ENCODE data around the gene ESRRG.

The ESRRG gene

GRCh38 chr1:216702170-216702569, 21.1 kb downstream of the ESRRG start:
- DNase-seq: no peak

GRCh38 chr1:216700779-216701178, 22.4 kb downstream of the ESRRG start:
- no peak for DNase-seq

GRCh38 chr1:216691710-216692109, 31.5 kb downstream of the ESRRG start:
- no peak for DNase-seq

- DNase-seq: no peak
Measured at GRCh38 chr1:216690603-216691002, 32.6 kb downstream of the ESRRG start.

- no peak for DNase-seq
Measured at GRCh38 chr1:216688127-216688657, 35.0 kb downstream of the ESRRG start.

- no peak for DNase-seq
Measured at GRCh38 chr1:216686860-216687766, 36.1 kb downstream of the ESRRG start.

GRCh38 chr1:216682752-216683151, 40.5 kb downstream of the ESRRG start:
- DNase-seq: no peak

- no peak for DNase-seq
Measured at GRCh38 chr1:216679108-216679507, 44.1 kb downstream of the ESRRG start.

GRCh38 chr1:216670118-216670883, 52.9 kb downstream of the ESRRG start:
- no peak for DNase-seq

- DNase-seq: no peak
Measured at GRCh38 chr1:216666441-216666840, 56.8 kb downstream of the ESRRG start.

GRCh38 chr1:216665856-216666255, 57.4 kb downstream of the ESRRG start:
- DNase-seq: no peak

GRCh38 chr1:216665406-216665805, 57.8 kb downstream of the ESRRG start:
- no peak for DNase-seq

GRCh38 chr1:216662681-216663080, 60.5 kb downstream of the ESRRG start:
- DNase-seq: no peak

GRCh38 chr1:216660561-216660960, 62.7 kb downstream of the ESRRG start:
- no peak for DNase-seq

- DNase-seq: no peak
Measured at GRCh38 chr1:216653001-216653400, 70.2 kb downstream of the ESRRG start.

- no peak for DNase-seq
Measured at GRCh38 chr1:216651826-216652418, 71.3 kb downstream of the ESRRG start.

GRCh38 chr1:216643176-216643575, 80.1 kb downstream of the ESRRG start:
- no peak for DNase-seq

GRCh38 chr1:216641669-216642460, 81.4 kb downstream of the ESRRG start:
- no peak for DNase-seq

- no peak for DNase-seq
Measured at GRCh38 chr1:216640100-216640499, 83.1 kb downstream of the ESRRG start.

GRCh38 chr1:216632980-216633379, 90.2 kb downstream of the ESRRG start:
- DNase-seq: no peak

GRCh38 chr1:216630532-216630931, 92.7 kb downstream of the ESRRG start:
- DNase-seq: no peak

- DNase-seq: no peak
Measured at GRCh38 chr1:216627252-216627651, 96.0 kb downstream of the ESRRG start.

Measured in CD4-positive, alpha-beta T cell treated with Interleukin-1 beta for 1 hour (primary cell).